COR-L47 (cell line): ENCODE results near the gene LRRC46.
A peak's percentile ranks its signal among the peaks of the same experiment; 100 is the strongest.

Source experiments
- DNase-seq: peaks from one replicate; lab custom pipeline; 2025; lab: John Stamatoyannopoulos, UW

LRRC46 gene

GRCh38 chr17:47808830-47809480, 22.5 kb upstream of the LRRC46 start:
- DNase-seq = no peak

GRCh38 chr17:47810200-47810821, 21.2 kb upstream of the LRRC46 start:
- DNase-seq = no peak

GRCh38 chr17:47810901-47811635, 20.4 kb upstream of the LRRC46 start:
- no peak for DNase-seq

- DNase-seq = no peak
Measured at GRCh38 chr17:47811709-47812108, 19.8 kb upstream of the LRRC46 start.

GRCh38 chr17:47812146-47812920, 19.1 kb upstream of the LRRC46 start:
- no peak for DNase-seq

- DNase-seq = no peak
Measured at GRCh38 chr17:47813077-47813476, 18.4 kb upstream of the LRRC46 start.

GRCh38 chr17:47813512-47814031, 17.9 kb upstream of the LRRC46 start:
- no peak for DNase-seq

- DNase-seq = no peak
Measured at GRCh38 chr17:47815106-47815918, 16.2 kb upstream of the LRRC46 start.

- no peak for DNase-seq
Measured at GRCh38 chr17:47816111-47816735, 15.2 kb upstream of the LRRC46 start.

GRCh38 chr17:47816947-47817346, 14.5 kb upstream of the LRRC46 start:
- DNase-seq = no peak

- DNase-seq = no peak
Measured at GRCh38 chr17:47818002-47818695, 13.3 kb upstream of the LRRC46 start.

GRCh38 chr17:47819475-47819874, 12.0 kb upstream of the LRRC46 start:
- no peak for DNase-seq

GRCh38 chr17:47820033-47820789, 11.3 kb upstream of the LRRC46 start:
- no peak for DNase-seq

- DNase-seq = no peak
Measured at GRCh38 chr17:47821031-47821423, 10.4 kb upstream of the LRRC46 start.

- DNase-seq = peak; percentile 86
Measured at GRCh38 chr17:47821424-47822391, 9.8 kb upstream of the LRRC46 start, which contains the start of gene OSBPL7. Gene OSBPL7 (minus strand): TSS chr17:47821794. CDS start chr17:47820278, 1,516 bp downstream.

- DNase-seq = no peak
Measured at GRCh38 chr17:47822785-47823184, 8.7 kb upstream of the LRRC46 start.

GRCh38 chr17:47823519-47823918, 8.0 kb upstream of the LRRC46 start:
- no peak for DNase-seq

GRCh38 chr17:47829870-47830269, 1.6 kb upstream of the LRRC46 start:
- DNase-seq = no peak
